Endodermal cell (in vitro differentiated cells): Measurements from ENCODE around the gene OR6F1. TPM values are rescaled to one million over a fixed set of nuclear protein-coding genes. Genes with fewer than 3 reads are reported as not detected.

Experiments
- DNase-seq: peaks from one replicate; pipeline ENCODE4 v3.0.0-alpha.2; 2017
- H3K27ac ChIP-seq: 2 replicates; pipeline ENCODE4 v1.5.1; 2013; ENCODE audit warnings: mild to moderate bottlenecking, low read depth, low read length, moderate library complexity
- H3K27me3 ChIP-seq: 2 replicates; pipeline ENCODE4 v1.6.1; 2013; ENCODE audit warnings: mild to moderate bottlenecking, low read length, moderate library complexity; ENCODE audit not compliant: insufficient read depth, control insufficient read depth, poor library complexity, severe bottlenecking
- H3K36me3 ChIP-seq: 2 replicates; pipeline ENCODE4 v1.7.0; 2013; ENCODE audit warnings: mild to moderate bottlenecking, low read length, moderate library complexity; ENCODE audit not compliant: control insufficient read depth, insufficient read depth
- H3K4me1 ChIP-seq: one replicate; pipeline ENCODE4 v1.7.0; 2013; ENCODE audit warnings: low read length; ENCODE audit not compliant: control insufficient read depth, insufficient read depth
- H3K4me3 ChIP-seq: 2 replicates; pipeline ENCODE4 v1.5.1; 2013; ENCODE audit warnings: mild to moderate bottlenecking, low read length, moderate library complexity
- H3K9ac ChIP-seq: 2 replicates; pipeline ENCODE4 v1.6.1; 2013; ENCODE audit warnings: mild to moderate bottlenecking, low read length, moderate library complexity; ENCODE audit not compliant: poor library complexity, severe bottlenecking; ENCODE audit errors: extremely low read depth
- H3K9me3 ChIP-seq: 2 replicates; pipeline ENCODE4 v1.6.1; 2013; ENCODE audit warnings: mild to moderate bottlenecking, low read length, moderate library complexity; ENCODE audit not compliant: control insufficient read depth
- H3K27ac Mint-ChIP-seq: 2 replicates; pipeline ENCODE4 v1.8.0; 2020; ENCODE audit warnings: mixed read lengths
- H3K27me3 Mint-ChIP-seq: 2 replicates; pipeline ENCODE4 v1.8.0; 2021; ENCODE audit warnings: mild to moderate bottlenecking, mixed read lengths; ENCODE audit not compliant: insufficient read depth
- H3K36me3 Mint-ChIP-seq: 2 replicates; pipeline ENCODE4 v1.8.0; 2020; ENCODE audit warnings: low read depth, mixed read lengths
- H3K4me1 Mint-ChIP-seq: 2 replicates; pipeline ENCODE4 v1.8.0; 2020; ENCODE audit warnings: mixed read lengths
- H3K4me3 Mint-ChIP-seq: 2 replicates; pipeline ENCODE4 v1.8.0; 2020; ENCODE audit warnings: mild to moderate bottlenecking, moderate library complexity, mixed read lengths
- H3K9me3 Mint-ChIP-seq: 2 replicates; pipeline ENCODE4 v1.8.0; 2020; ENCODE audit warnings: mild to moderate bottlenecking, mixed read lengths
- WGBS, 2 experiments: methylation state at CpG; one replicate each; pipeline versions ENCODE4 v1.1.5 to v1.1.7; 2013; ENCODE audit warnings: missing lambda C conversion rate in 2 of 2, mixed read lengths in 1 of 2; ENCODE audit not compliant: insufficient coverage in 1 of 2, insufficient read length in 1 of 2; 5-methylcytosine and 5-hydroxymethylcytosine counted together
- total RNA-seq, 2 donors: library from RNA; stranded (reverse); fragmentation: NEBNext Ultra II Directional in 1 of 2; extraction: Animal tissue kit (Norgen Biotek cat#: 25700) in 1 of 2; gene quantifications; 2 replicates in 1 of 2; 3 replicates in 1 of 2; pipeline ENCODE4 v1.2.1, GENCODE V29; 2021
- TF ChIP-seq, protein P1 (sequence below): fragments of 200-600 bp; sonication (generic); conservative IDR thresholded peaks from 2 replicates; pipeline ENCODE4 v1.5.0; 2021; ENCODE audit warnings: antibody characterized with exemption, mild to moderate bottlenecking

The OR6F1 gene
- total RNA-seq, 2 donors from 2014 or later: not detected

DNA sequence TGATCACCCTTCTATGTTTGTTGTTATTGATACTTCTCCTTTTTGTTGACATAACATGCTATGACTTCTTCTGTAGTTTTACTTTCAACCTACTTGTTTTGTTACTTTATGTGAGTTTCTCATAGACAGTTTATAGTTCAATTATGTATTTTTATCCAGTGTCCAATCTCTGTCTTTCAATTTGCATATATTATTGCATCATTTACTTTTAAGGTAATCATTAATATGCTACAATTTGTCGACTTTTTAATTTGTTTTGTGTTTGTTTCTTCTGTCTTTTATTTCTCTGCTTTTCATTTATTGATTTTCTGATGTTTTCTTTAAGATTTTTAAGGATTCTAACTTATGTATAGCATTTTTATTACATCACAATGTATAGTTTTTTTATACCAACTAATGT lies 47.2 kb downstream of the OR6F1 start:
- H3K4me3 Mint-ChIP-seq: no peak overlapping the region
- DNase-seq: no peak
- no peak overlapping the region for H3K27ac ChIP-seq
- 67% methylated on average over 1 of the region's 1 CpG; no CpG with 5 or more reads in 1 of the 2 experiments for WGBS, 2 experiments
- no peaks in the 10 kb centered on the region for H3K36me3 ChIP-seq
- H3K27ac Mint-ChIP-seq: no peak overlapping the region
- H3K27me3 ChIP-seq: no peaks in the 10 kb centered on the region
- H3K9me3 Mint-ChIP-seq: peaks cover 4% of the 10 kb centered on the region
- H3K4me1 Mint-ChIP-seq: no peaks in the 10 kb centered on the region
- TF ChIP-seq, protein P1, sequence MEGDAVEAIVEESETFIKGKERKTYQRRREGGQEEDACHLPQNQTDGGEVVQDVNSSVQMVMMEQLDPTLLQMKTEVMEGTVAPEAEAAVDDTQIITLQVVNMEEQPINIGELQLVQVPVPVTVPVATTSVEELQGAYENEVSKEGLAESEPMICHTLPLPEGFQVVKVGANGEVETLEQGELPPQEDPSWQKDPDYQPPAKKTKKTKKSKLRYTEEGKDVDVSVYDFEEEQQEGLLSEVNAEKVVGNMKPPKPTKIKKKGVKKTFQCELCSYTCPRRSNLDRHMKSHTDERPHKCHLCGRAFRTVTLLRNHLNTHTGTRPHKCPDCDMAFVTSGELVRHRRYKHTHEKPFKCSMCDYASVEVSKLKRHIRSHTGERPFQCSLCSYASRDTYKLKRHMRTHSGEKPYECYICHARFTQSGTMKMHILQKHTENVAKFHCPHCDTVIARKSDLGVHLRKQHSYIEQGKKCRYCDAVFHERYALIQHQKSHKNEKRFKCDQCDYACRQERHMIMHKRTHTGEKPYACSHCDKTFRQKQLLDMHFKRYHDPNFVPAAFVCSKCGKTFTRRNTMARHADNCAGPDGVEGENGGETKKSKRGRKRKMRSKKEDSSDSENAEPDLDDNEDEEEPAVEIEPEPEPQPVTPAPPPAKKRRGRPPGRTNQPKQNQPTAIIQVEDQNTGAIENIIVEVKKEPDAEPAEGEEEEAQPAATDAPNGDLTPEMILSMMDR: no peak
- no peaks in the 10 kb centered on the region for H3K27me3 Mint-ChIP-seq
- H3K4me1 ChIP-seq: no peaks in the 10 kb centered on the region
- no peaks in the 10 kb centered on the region for H3K9me3 ChIP-seq
- no peak overlapping the region for H3K9ac ChIP-seq
- no peak overlapping the region for H3K4me3 ChIP-seq
- no peaks in the 10 kb centered on the region for H3K36me3 Mint-ChIP-seq

Other genes with a start within 250 kb of the OR6F1 start
- not detected for gene OR2C3, start 180.2 kb downstream of the OR6F1 start, total RNA-seq
- not detected for gene GCSAML, start 167.5 kb downstream of the OR6F1 start, total RNA-seq
- not detected for gene OR2G2, start 128.3 kb downstream of the OR6F1 start, total RNA-seq
- gene OR2G3, start 111.1 kb downstream of the OR6F1 start, total RNA-seq: not detected
- not detected for gene OR13G1, start 36.9 kb downstream of the OR6F1 start, total RNA-seq
- gene OR14K1, start 22.0 kb upstream of the OR6F1 start, total RNA-seq: under 1 TPM in 1 of 2 donors, not detected in 1; 0.29 TPM
- not detected for gene OR14A2, start 31.5 kb upstream of the OR6F1 start, total RNA-seq
- gene OR1C1, start 43.9 kb upstream of the OR6F1 start, total RNA-seq: not detected
- not detected for gene OR14A16, start 107.5 kb upstream of the OR6F1 start, total RNA-seq
- gene OR11L1, start 125.2 kb upstream of the OR6F1 start, total RNA-seq: not detected
- 1 to 10 TPM; 1.7 to 1.8 TPM for gene TRIM58, start 140.5 kb upstream of the OR6F1 start, total RNA-seq
- 1 to 10 TPM in 1 of 2 donors, under 1 TPM in 1; 0.29 to 1.6 TPM for gene OR2W3, start 178.9 kb upstream of the OR6F1 start, total RNA-seq
- not detected for gene OR2T8, start 203.6 kb upstream of the OR6F1 start, total RNA-seq
- gene OR2AJ1, start 208.2 kb upstream of the OR6F1 start, total RNA-seq: not detected
- gene OR2L8, start 232.2 kb upstream of the OR6F1 start, total RNA-seq: not detected
- gene OR2AK2, start 248.6 kb upstream of the OR6F1 start, total RNA-seq: not detected